ENCODE measurements around the gene SHFL. TPM values are rescaled to one million over a fixed set of nuclear protein-coding genes. Genes with fewer than 3 reads are reported as not detected.

Gene SHFL
- total RNA-seq, 2 experiments from 2014 or later: 21.9 to 28.5 TPM

GRCh38 chr19:10107817-10108367, 21.8 kb downstream of the SHFL start:
- H4K20me1 ChIP-seq (ENCODE audit: insufficient read depth, low read length): no peaks in the 10 kb centered on the region
- intact Hi-C loops (cut with micrococcal nuclease; ENCODE audit: unreplicated experiment): loop anchor here (10.0 kb wide), 2 partner anchors 127 to 297 kb away; partner anchors contain the start of genes CDC37 and S1PR2
- peak overlapping the region; percentile 99 for H3K4me3 ChIP-seq (ENCODE audit: low read depth, low read length, poor library complexity, severe bottlenecking)
- H3K36me3 ChIP-seq (ENCODE audit: insufficient read depth, low read length): peaks cover 60% of the 10 kb centered on the region
- H3K4me1 ChIP-seq (ENCODE audit: insufficient read depth, low read length, poor library complexity, severe bottlenecking): peaks cover 58% of the 10 kb centered on the region
- H3K9me3 ChIP-seq (ENCODE audit: low read length): no peaks in the 10 kb centered on the region
- peak overlapping the region; percentile 91 for H3K4me2 ChIP-seq (ENCODE audit: low read length)
- no peak for TF ChIP-seq CTCF (conservative IDR thresholded peaks at IDR 0.05; ENCODE audit: low read length)
- TF ChIP-seq EZH2phosphoT487 (IDR thresholded peaks at IDR 0.05; ENCODE audit: borderline replicate concordance, low read depth, low read length): no peak
- H3K79me2 ChIP-seq (ENCODE audit: insufficient read depth, low read depth, low read length): peaks cover 32% of the 10 kb centered on the region
- no TSS peak for BruUV-seq (replicated peaks)
- POLR2A ChIA-PET: interaction anchor here (1.0 kb wide), 1 partner anchor 93 kb away, joined by 3 read pairs; no protein-coding TSS in a partner anchor
- CTCF ChIA-PET (ENCODE audit: unreplicated experiment): interaction anchor here (0.6 to 1.6 kb wide), 2 partner anchors 10 to 222 kb away, joined by 3 to 7 read pairs; no protein-coding TSS in a partner anchor
- DNase-seq (ENCODE audit: low spot score): no peak
- H3K9me2 ChIP-seq (ENCODE audit: insufficient read depth, low read length): no peaks in the 10 kb centered on the region
- H3K27ac ChIP-seq (ENCODE audit: low read depth, low read length, poor library complexity, severe bottlenecking): no peak overlapping the region
- no peak overlapping the region for H2AFZ ChIP-seq (ENCODE audit: low read length)

DNA sequence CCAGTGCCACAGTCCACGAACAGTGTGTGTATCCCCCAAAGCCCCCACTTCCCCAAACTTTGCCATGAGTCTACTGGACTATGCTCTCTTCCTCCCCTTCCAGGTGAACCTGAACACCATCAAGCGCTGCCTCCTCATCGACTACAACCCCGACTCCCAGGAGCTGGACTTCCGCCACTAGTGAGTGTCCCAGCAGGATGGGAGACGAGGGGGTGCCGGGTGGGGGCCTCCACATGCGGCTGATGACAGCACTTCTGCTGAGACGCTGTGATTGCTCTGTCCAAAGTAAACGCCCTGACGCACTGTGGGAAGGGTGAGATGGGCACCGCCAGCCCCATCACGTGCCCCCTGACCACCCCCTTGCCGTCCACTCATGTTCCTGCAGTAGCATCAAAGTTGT, 23.4 kb downstream of the SHFL start:
- Histone ChIP-seq H4K20me1 (ENCODE audit: insufficient read depth, low read length) (no peaks in the 10 kb centered on the region), H3K4me2 (ENCODE audit: low read length) (no peak overlapping the region), H2AFZ (ENCODE audit: low read length) (no peak overlapping the region), H3K79me2 (ENCODE audit: insufficient read depth, low read depth, low read length) (peaks cover 32% of the 10 kb centered on the region), H3K4me1 (ENCODE audit: insufficient read depth, low read length, poor library complexity, severe bottlenecking) (peaks cover 52% of the 10 kb centered on the region), H3K9me2 (ENCODE audit: insufficient read depth, low read length) (no peaks in the 10 kb centered on the region), H3K27ac (ENCODE audit: low read depth, low read length, poor library complexity, severe bottlenecking) (no peak overlapping the region), H3K9me3 (ENCODE audit: low read length) (no peaks in the 10 kb centered on the region), H3K4me3 (ENCODE audit: low read depth, low read length, poor library complexity, severe bottlenecking) (no peak overlapping the region), H3K36me3 (ENCODE audit: insufficient read depth, low read length) (peaks cover 75% of the 10 kb centered on the region)
- TF ChIP-seq CTCF (conservative IDR thresholded peaks at IDR 0.05; ENCODE audit: low read length) (no peak), EZH2phosphoT487 (IDR thresholded peaks at IDR 0.05; ENCODE audit: borderline replicate concordance, low read depth, low read length) (no peak)
- ChIA-PET CTCF (ENCODE audit: unreplicated experiment) (no interaction called here), POLR2A (no interaction called here)
- DNase-seq (ENCODE audit: low spot score): no peak
- intact Hi-C loops (cut with micrococcal nuclease; ENCODE audit: unreplicated experiment): loop anchor here (10.0 kb wide), 2 partner anchors 125 to 295 kb away; partner anchors contain the start of genes CDC37 and S1PR2
- no TSS peak for BruUV-seq (replicated peaks)
